Body of pancreas (tissue), 4 donors: ENCODE results near the gene HDLBP. TPM values are rescaled to one million over a fixed set of nuclear protein-coding genes. Genes with fewer than 3 reads are reported as not detected.
A peak's percentile ranks its signal among the peaks of the same experiment; 100 is the strongest.

ENCODE experiments used
- ATAC-seq: fragments of 150-250 bp; one replicate; pipeline ENCODE4 v1.9.1; 2016
- DNase-seq, 4 donors: peaks; one replicate each; pipeline ENCODE4 v3.0.0-alpha.2; 2019
- H3K27ac ChIP-seq, 4 donors: fragments of 200-600 bp; sonication (generic); 1 replicate in 3 of 4; 2 replicates in 1 of 4; pipeline versions ENCODE4 v1.5.1 to v1.6.1; 2016 to 2019; ENCODE audit warnings: mild to moderate bottlenecking in 1 of 4, mixed read lengths in 1 of 4, moderate library complexity in 1 of 4
- H3K27me3 ChIP-seq, 2 donors: fragments of 200-600 bp; sonication (generic); one replicate each; pipeline ENCODE4 v1.6.0; 2016; ENCODE audit warnings: mild to moderate bottlenecking in 1 of 2
- H3K36me3 ChIP-seq, 2 donors: fragments of 200-600 bp; sonication (generic); replicated peaks in 1 of 2; 2 replicates each; pipeline ENCODE4 v1.5.1; 2016; ENCODE audit warnings: low read depth in 2 of 2; ENCODE audit not compliant: insufficient read depth in 1 of 2
- H3K4me1 ChIP-seq: fragments of 200-600 bp; sonication (generic); one replicate; pipeline ENCODE4 v1.6.0; 2016
- H3K4me3 ChIP-seq, 2 donors: fragments of 200-600 bp; sonication (generic); 1 replicate in 1 of 2; 2 replicates in 1 of 2; pipeline ENCODE4 v1.5.1; 2016 to 2019
- H3K9me3 ChIP-seq, 3 donors: fragments of 200-600 bp; sonication (generic); 1 replicate in 2 of 3; 2 replicates in 1 of 3; pipeline ENCODE4 v1.5.1; 2016
- POLR2A ChIP-seq, 3 donors: fragments of 450-650 bp; IDR thresholded peaks; one replicate each; pipeline ENCODE4 v1.6.1; 2016; ENCODE audit warnings: antibody characterized with exemption in 3 of 3, mild to moderate bottlenecking in 2 of 3
- WGBS, 2 donors: methylation state at CpG; one replicate each; pipeline ENCODE4 v1.1.5; 2017; 5-methylcytosine and 5-hydroxymethylcytosine counted together
- intact Hi-C: fragments of 100-400 bp; cut with DNase I; formaldehyde crosslinking; loops from one replicate; pipeline ENCODE4 v1.15.1; 2023
- total RNA-seq, 2 donors: library from RNA; depleted of rRNA; stranded (reverse); fragments of >200 nt; gene quantifications; one replicate each; pipeline ENCODE4 v1.1.0, GENCODE V29; 2016
- TF ChIP-seq, protein P1 (sequence below), 7 experiments: fragments of 450-650 bp in 4 of 7; fragments of 200-600 bp in 3 of 7; sonication (generic) in 3 of 7; IDR thresholded peaks; one replicate each; pipeline ENCODE4 v1.5.1; 2016 to 2019; ENCODE audit warnings: antibody characterized with exemption in 7 of 7

Gene HDLBP
- total RNA-seq, 2 donors from 2014 or later = 501 to 612 TPM

DNA sequence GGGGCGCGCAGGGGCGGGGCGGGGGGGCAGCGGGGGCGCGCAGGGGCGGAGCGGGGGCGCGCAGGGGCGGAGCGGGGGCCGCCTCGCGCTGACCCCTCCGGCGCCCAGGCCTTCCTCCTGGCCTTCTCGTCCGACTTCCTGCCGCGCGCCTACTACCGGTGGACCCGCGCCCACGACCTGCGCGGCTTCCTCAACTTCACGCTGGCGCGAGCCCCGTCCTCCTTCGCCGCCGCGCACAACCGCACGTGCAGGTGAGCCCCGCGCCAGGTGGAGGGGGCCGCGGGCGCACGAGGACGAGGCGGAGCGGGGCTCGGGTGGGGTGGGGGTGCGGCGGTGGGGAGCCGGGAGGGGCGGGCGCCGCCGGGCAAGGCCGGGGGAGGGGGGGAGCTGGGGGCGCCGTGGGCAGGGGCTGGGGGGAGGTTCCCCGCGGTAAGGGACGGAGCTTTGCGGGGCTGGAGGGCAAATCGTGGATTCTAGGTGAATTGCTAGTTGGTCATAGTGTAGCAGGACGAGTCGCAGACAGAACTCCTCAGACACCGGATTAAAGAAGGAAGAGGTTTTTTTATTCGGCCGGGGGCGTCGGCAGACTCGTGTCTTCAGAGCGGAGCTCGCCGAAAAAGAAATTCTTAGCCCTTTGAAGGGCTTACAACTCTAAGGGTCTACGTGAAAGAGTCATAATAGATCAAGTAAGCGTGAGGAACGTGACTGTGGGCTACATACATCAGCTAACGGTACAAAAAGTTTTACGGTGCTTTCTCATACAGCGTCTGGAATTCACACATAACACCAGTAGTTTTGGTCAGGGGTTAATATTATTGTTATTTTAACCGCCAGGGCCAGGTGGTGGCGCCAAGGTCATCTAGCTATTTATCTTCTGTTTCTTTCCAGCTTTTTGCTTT is 97.1 kb downstream of the HDLBP start:
- peak overlapping the region in 3 of 4 donors; percentile 2 to 59 (median 44) for H3K27ac ChIP-seq
- no peaks in the 10 kb centered on the region for H3K9me3 ChIP-seq
- TF ChIP-seq, protein P1, sequence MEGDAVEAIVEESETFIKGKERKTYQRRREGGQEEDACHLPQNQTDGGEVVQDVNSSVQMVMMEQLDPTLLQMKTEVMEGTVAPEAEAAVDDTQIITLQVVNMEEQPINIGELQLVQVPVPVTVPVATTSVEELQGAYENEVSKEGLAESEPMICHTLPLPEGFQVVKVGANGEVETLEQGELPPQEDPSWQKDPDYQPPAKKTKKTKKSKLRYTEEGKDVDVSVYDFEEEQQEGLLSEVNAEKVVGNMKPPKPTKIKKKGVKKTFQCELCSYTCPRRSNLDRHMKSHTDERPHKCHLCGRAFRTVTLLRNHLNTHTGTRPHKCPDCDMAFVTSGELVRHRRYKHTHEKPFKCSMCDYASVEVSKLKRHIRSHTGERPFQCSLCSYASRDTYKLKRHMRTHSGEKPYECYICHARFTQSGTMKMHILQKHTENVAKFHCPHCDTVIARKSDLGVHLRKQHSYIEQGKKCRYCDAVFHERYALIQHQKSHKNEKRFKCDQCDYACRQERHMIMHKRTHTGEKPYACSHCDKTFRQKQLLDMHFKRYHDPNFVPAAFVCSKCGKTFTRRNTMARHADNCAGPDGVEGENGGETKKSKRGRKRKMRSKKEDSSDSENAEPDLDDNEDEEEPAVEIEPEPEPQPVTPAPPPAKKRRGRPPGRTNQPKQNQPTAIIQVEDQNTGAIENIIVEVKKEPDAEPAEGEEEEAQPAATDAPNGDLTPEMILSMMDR (IDR thresholded peaks at IDR 0.05) = peak in 4 of 7 experiments; percentile 13 to 39 (median 30)
- no peak for TF ChIP-seq POLR2A (IDR thresholded peaks at IDR 0.05)
- DNase-seq (peak; percentile 54 to 64 (median 60)), ATAC-seq (peak; percentile 28)
- peaks cover 17% of the 10 kb centered on the region for H3K4me1 ChIP-seq
- no peaks in the 10 kb centered on the region for H3K36me3 ChIP-seq
- peak overlapping the region in 1 of 2 donors; percentile 8 for H3K4me3 ChIP-seq
- no peaks in the 10 kb centered on the region for H3K27me3 ChIP-seq
- intact Hi-C loops = no loop called here
- WGBS, 2 donors = 1% methylated on average over 23 to 72 of the region's 83 CpGs

DNA sequence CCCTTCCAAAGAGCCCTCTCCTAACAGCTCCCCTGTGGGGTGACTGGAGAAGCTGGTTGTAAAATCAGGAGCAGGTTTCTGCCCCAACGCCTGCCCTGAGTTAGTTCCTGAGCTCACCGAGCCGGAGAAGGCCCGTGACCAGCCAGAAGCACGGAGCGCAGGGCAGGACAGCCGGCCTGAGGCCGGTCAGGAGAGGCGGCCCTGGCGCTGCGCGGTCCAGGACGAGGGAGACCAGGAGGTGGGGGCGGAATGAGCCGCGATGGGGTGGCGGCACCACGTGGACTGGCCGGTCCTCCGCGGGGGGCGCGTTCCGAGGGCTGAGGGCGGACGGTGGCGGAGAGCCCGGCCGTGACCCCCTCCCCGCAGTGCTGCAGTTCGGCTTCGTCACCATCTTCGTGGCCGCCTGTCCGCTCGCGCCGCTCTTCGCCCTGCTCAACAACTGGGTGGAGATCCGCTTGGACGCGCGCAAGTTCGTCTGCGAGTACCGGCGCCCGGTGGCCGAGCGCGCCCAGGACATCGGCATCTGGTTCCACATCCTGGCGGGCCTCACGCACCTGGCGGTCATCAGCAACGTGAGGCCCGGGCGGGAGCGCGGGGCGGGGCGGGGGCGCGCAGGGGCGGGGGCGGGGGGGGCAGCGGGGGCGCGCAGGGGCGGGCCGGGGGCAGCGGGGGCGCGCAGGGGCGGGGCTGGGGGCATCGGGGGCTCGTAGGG is 98.0 kb downstream of the HDLBP start:
- no peaks in the 10 kb centered on the region for H3K27me3 ChIP-seq
- peaks cover 17% of the 10 kb centered on the region for H3K4me1 ChIP-seq
- H3K9me3 ChIP-seq = no peaks in the 10 kb centered on the region
- intact Hi-C loops = no loop called here
- WGBS, 2 donors = 1% methylated on average over 58 of the region's 77 CpGs; no CpG with 5 or more reads in 1 of the 2 donors
- peak overlapping the region; percentile 84 to 86 (median 84) for H3K27ac ChIP-seq
- ATAC-seq (peak; percentile 74), DNase-seq (peak; percentile 71 to 81 (median 78))
- H3K4me3 ChIP-seq = peak overlapping the region in 1 of 2 donors; percentile 7
- H3K36me3 ChIP-seq = no peaks in the 10 kb centered on the region
- TF ChIP-seq, protein P1 (IDR thresholded peaks at IDR 0.05) = peak in 3 of 7 experiments; percentile 14 to 24 (median 23)
- peak in 2 of 3 donors; percentile 37 to 54 for TF ChIP-seq POLR2A (IDR thresholded peaks at IDR 0.05)

DNA sequence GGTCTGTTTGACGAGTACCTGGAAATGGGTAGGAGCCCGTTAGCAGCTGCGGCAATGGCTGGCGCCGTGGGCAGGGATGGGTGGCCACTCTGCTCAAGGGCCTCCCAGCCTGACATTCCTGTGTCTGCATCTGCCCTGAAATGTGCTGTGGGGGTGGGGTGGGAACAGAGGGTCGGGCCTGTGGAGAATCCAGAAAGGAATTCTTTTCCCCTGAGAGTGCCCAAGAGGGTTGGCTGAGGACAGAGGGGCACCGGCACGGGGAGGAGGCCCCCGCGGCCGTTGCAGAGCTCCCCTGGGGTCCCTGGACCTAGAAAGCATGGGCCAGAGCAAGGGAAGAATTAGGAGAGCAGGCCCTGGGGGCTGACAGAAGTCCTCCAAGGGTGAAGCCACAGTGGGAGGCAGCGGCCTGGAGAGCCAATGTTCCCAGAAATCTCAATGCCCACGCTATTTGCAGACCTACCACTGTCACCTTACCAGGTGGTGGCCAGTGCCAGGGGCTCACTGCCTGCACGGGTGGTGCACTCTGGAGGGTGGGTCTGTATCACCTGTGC is 99.2 kb downstream of the HDLBP start:
- no peak for TF ChIP-seq POLR2A (IDR thresholded peaks at IDR 0.05)
- TF ChIP-seq, protein P1 (IDR thresholded peaks at IDR 0.05) = no peak
- DNase-seq (no peak), ATAC-seq (no peak)
- no peak overlapping the region for H3K27ac ChIP-seq
- H3K27me3 ChIP-seq = no peaks in the 10 kb centered on the region
- peaks cover 17% of the 10 kb centered on the region for H3K4me1 ChIP-seq
- H3K36me3 ChIP-seq = no peaks in the 10 kb centered on the region
- intact Hi-C loops = no loop called here
- H3K9me3 ChIP-seq = no peaks in the 10 kb centered on the region
- no peak overlapping the region for H3K4me3 ChIP-seq
- WGBS, 2 donors = 45 to 68% methylated on average over 9 to 13 of the region's 14 CpGs

DNA sequence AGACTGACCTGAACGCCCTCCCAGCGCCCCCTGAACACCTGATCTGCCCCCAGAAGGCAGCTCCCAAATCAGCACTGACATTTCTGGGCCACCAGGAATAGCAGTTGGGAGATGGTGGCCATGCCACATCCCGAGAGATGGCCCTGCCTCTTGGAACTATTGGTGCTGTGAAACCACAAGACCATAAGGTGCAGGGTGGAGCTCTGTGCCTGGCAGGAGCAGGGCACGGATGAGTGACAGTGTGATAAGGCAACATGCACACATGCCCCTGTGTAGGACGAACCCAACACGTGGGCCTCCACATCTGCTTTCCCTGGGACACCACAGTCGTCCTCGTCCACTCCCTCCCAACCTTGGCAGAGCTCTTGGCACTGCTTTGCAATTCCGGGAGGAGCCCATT is 100.1 kb downstream of the HDLBP start:
- intact Hi-C loops = no loop called here
- Histone ChIP-seq H3K4me3 (no peak overlapping the region), H3K4me1 (peaks cover 17% of the 10 kb centered on the region), H3K27me3 (no peaks in the 10 kb centered on the region), H3K36me3 (no peaks in the 10 kb centered on the region), H3K27ac (no peak overlapping the region), H3K9me3 (no peaks in the 10 kb centered on the region)
- no peak for TF ChIP-seq POLR2A (IDR thresholded peaks at IDR 0.05)
- TF ChIP-seq, protein P1 (IDR thresholded peaks at IDR 0.05) = no peak
- 54 to 57% methylated on average over 4 to 9 of the region's 9 CpGs for WGBS, 2 donors
- ATAC-seq = no peak
- no peak for DNase-seq
